GM12892 (cell line): ENCODE results near the gene METTL21A.

Experiments
- POLR2A ChIP-seq: IDR thresholded peaks from 2 replicates; pipeline ENCODE4 v1.6.1; 2011; ENCODE audit warnings: low read depth, low read length, control low read depth
- POLR2AphosphoS5 ChIP-seq: IDR thresholded peaks from 2 replicates; pipeline ENCODE4 v1.6.1; 2011; ENCODE audit warnings: low read depth, low read length, control low read depth
- TAF1 ChIP-seq: IDR thresholded peaks from 2 replicates; pipeline ENCODE4 v1.6.1; 2011; ENCODE audit warnings: low read depth, mild to moderate bottlenecking, control low read depth, low read length, borderline replicate concordance

- TF ChIP-seq TAF1: no peak
- no peak for TF ChIP-seq POLR2AphosphoS5
- TF ChIP-seq POLR2A: no peak
Measured at GRCh38 chr2:207589143-207589542, 36.1 kb downstream of the METTL21A start.
